IPS DF 19.7 (cell line): ENCODE data around the gene CLEC1B.
A peak's percentile ranks its signal among the peaks of the same experiment; 100 is the strongest.
"Not testable (repeated sequence)": the region's sequence is repeated elsewhere in the genome, so short reads cannot be mapped to it uniquely, and the experiment has no call there.

ENCODE experiments used
- DNase-seq: peaks from one replicate; pipeline ENCODE4 v3.0.0-alpha.2; 2013; ENCODE audit warnings: low read depth, low spot score

Gene CLEC1B

GRCh38 chr12:9999016-9999415, at the start of gene CLEC1B:
Gene CLEC1B (minus strand): TSS chr12:9999121. CDS start chr12:9999100, 21 bp downstream.
- no peak for DNase-seq

- no peak for DNase-seq
These were observed 49.6 kb upstream of the CLEC1B start for GRCh38 chr12:10048526-10048925.

GRCh38 chr12:10042167-10042566, 43.2 kb upstream of the CLEC1B start:
- no peak for DNase-seq

- no peak for DNase-seq
These were observed 35.0 kb upstream of the CLEC1B start for GRCh38 chr12:10033783-10034545.

GRCh38 chr12:10031771-10032175, 32.9 kb upstream of the CLEC1B start:
- peak; percentile 71 for DNase-seq

DNA sequence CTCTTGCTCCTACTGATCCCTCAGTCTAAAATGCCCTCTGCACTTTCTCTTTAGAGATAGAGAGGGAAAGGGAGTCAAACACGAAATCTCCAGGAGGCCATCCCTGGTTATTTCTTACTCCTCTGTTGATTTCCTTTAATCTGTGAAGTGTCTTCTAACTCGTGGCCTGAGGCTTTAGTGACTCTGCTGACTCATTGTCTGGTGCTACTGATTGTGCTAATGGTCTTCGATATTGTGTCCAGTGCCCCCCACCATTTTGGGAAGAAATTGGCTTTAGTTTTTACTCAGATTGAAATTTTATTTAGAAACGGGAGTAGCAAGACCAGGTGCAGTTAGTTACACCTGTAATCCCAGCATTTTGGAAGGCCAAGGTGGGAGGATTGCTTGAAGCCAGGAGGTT, 32.4 kb upstream of the CLEC1B start:
- DNase-seq, result no peak

DNA sequence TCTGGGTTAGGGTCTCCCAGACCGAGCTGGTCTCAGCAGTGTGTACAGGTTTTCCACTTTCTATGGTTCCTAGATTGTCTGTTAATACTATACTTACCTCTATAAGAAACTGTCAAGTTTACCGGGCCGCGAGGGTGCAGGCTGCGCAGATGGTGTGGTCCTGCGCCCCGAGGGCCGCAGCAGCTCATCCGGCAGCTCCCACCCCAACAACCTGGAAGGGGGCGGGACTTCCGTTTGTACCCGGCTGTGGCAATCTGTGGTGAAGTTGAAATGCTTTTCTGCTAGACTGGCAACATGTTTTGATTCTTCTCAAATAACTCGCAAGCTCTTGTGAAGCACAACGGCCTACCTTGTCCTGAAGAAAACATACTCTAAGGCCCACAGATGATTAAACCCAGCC, 31.5 kb upstream of the CLEC1B start, which contains the start of gene CLEC9A:
CLEC9A (plus strand) TSS at position 237 of the 400 bp plus-strand sequence. CDS start 22,006 bp downstream, outside the sequence.
- DNase-seq, result no peak

GRCh38 chr12:10027721-10028120, 28.8 kb upstream of the CLEC1B start:
- DNase-seq, result no peak

DNA sequence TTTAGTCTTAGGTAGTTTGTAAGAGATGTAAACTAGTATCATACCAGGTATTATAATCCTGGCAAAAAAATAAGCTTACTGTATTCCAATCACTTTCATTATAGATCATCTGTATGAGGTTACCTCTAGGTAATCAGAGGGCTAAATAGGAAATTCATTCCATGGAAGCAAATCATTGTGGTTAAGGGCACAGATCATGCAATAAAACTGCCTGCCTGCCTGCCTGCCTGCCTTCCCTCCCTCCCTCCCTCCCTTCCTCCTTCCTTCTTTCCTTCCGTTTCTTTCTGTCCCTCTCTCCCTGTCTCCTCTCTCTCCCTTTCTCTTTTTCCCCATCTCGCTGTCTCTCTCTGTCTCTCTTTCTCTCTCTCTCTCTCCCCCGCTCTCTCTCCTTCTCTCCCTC, 28.4 kb upstream of the CLEC1B start:
- DNase-seq, result no peak

GRCh38 chr12:10026666-10027065, 27.7 kb upstream of the CLEC1B start:
- DNase-seq, result not testable (repeated sequence)

- no peak for DNase-seq
These were observed 26.3 kb upstream of the CLEC1B start for GRCh38 chr12:10025236-10025635.

GRCh38 chr12:10021342-10021741, 22.4 kb upstream of the CLEC1B start:
- DNase-seq, result no peak

DNA sequence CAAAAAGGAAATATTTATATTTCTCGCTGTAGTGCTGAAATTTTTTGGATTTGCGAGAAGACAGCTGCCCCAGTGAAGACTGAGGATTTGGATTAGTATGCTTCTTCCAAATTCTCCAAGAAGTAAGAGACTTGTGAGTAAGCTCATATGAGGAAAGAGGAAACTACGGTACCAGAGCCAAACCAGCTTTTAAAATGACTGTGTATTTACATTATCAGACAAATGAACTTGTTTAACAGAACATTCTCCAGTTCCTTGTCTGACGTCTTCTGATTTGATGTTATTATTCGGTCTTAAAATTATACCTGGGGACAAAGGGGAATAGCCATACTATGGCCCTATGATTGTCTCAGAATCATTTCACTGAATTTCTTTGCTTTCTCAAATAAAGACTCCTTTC, 19.5 kb upstream of the CLEC1B start:
- no peak for DNase-seq

GRCh38 chr12:10016881-10017280, 18.0 kb upstream of the CLEC1B start:
- DNase-seq, result no peak

- DNase-seq, result no peak
These were observed 16.5 kb upstream of the CLEC1B start for GRCh38 chr12:10015450-10015849.

DNA sequence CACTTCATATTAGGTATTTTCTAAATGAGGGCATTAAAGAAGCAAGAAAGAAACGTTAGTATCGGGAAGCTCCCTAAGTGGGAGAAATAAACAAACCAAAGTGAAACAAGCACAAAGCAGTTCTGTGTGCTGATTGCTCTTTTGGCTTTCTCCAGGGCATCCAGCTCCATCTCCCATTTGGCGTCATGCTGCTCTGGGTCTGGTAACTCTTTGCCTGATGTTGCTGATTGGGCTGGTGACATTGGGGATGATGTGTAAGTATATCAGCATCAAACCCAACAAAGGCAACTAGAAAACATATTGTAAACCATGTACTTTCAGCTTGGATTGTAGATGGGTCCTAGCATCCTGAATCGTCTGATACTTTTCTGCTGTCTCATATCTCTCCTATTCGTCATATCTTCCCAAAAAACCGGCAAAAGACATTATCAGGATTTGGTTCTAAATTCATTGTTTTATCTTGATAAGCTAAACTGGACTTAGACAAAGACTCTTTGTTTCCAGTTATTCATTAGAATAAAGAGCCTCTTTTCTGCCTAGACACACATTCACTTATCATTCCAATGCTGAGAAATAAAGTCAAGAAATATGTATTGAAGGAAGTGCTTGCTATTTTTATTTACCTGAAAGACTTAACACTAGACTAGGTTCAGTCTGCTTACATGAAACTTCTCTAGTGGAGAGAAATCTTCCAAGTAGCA, 13.9 kb upstream of the CLEC1B start:
- DNase-seq, result no peak

DNA sequence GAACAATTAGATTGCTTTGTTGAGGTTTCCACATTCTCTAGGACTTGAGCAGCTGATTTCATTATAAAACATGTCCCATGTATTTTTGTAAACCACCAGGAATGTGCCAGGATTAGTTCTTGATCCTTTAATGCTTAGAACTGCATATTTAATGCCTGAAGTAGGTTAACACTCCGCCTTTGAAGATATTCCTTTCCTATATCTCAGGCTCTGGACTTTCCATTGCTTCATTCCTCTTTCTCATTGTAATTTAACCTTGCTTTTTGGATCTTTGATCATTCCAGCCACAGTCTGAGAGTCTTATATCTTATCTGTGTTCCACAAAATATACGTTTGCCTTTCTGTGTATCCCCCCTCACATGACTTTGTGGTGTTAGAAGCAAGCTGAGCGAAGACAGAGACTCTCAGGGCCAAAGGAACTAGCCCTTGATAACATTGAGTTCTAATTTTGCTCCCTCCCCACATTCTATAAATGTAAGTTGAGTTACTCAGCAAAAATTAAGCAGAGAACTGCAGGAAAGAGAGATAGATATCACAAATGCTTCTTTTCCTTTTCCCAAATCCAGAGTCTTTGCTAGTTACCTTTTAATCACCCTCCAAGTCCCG, 2.4 kb upstream of the CLEC1B start:
- no peak for DNase-seq

GRCh38 chr12:9992296-9992695, 6.6 kb downstream of the CLEC1B start:
- no peak for DNase-seq

DNA sequence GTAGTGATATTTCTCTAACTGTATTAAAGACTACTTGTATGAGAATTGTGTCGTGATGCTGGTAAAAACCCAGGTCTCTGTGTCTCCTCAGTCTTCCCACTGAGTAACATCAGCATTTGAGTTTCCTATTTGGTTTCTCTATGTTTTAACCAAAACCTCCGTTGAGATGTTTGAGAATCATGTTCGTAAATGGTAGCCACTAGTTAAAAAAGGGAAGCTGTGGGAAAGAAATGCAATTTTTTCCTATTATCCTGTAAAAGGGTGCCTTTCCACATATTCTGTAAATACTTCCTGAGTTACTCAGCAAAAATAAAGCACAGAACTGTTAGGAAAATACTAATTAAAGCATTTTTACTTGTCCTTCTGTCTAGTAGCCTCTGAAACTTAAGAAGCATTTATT, 7.0 kb downstream of the CLEC1B start:
- no peak for DNase-seq

GRCh38 chr12:9980126-9980525, 18.8 kb downstream of the CLEC1B start:
- DNase-seq, result no peak

- no peak for DNase-seq
These were observed 21.0 kb downstream of the CLEC1B start for GRCh38 chr12:9977916-9978315.

GRCh38 chr12:9976626-9977025, 22.3 kb downstream of the CLEC1B start:
- not testable (repeated sequence) for DNase-seq

GRCh38 chr12:9975614-9976013, 23.3 kb downstream of the CLEC1B start:
- DNase-seq, result no peak
